HG03280 (cell line): Measurements from ENCODE around the gene IGLON5.

Experiments used
- ATAC-seq: cut with Tn5 transposase; IDR thresholded peaks from one replicate; pipeline ENCODE4 v1.9.1; 2021; ENCODE audit warnings: mild to moderate bottlenecking, moderate library complexity; ENCODE audit not compliant: unreplicated experiment

Gene IGLON5

GRCh38 chr19:51337861-51338562, 26.6 kb downstream of the IGLON5 start:
- no peak for ATAC-seq

GRCh38 chr19:51338563-51339312, 27.3 kb downstream of the IGLON5 start:
- ATAC-seq, result peak; percentile 64

- no peak for ATAC-seq
These were observed 27.9 kb downstream of the IGLON5 start for GRCh38 chr19:51339313-51339686.

GRCh38 chr19:51339687-51340656, 28.5 kb downstream of the IGLON5 start:
- ATAC-seq, result peak; percentile 61

- ATAC-seq, result no peak
These were observed 29.6 kb downstream of the IGLON5 start for GRCh38 chr19:51341066-51341465.

GRCh38 chr19:51341976-51342580, 30.6 kb downstream of the IGLON5 start, which contains the start of gene VSIG10L:
TSS of gene VSIG10L (minus strand) at chr19:51342139. CDS start at chr19:51342124, 15 bp downstream.
- no peak for ATAC-seq

GRCh38 chr19:51342631-51343569, 31.5 kb downstream of the IGLON5 start:
- no peak for ATAC-seq

- ATAC-seq, result no peak
These were observed 33.7 kb downstream of the IGLON5 start for GRCh38 chr19:51345076-51345620.

- ATAC-seq, result no peak
These were observed 35.3 kb downstream of the IGLON5 start for GRCh38 chr19:51346742-51347141.

- ATAC-seq, result no peak
These were observed 35.9 kb downstream of the IGLON5 start for GRCh38 chr19:51347209-51347928.

GRCh38 chr19:51351266-51351990, 40.0 kb downstream of the IGLON5 start:
- ATAC-seq, result no peak

- ATAC-seq, result no peak
These were observed 41.4 kb downstream of the IGLON5 start for GRCh38 chr19:51352783-51353360.

GRCh38 chr19:51354103-51354741, 42.8 kb downstream of the IGLON5 start:
- ATAC-seq, result no peak

- no peak for ATAC-seq
These were observed 43.3 kb downstream of the IGLON5 start for GRCh38 chr19:51354742-51355148.

- ATAC-seq, result no peak
These were observed 44.8 kb downstream of the IGLON5 start for GRCh38 chr19:51356159-51356801.

GRCh38 chr19:51357952-51358351, 46.5 kb downstream of the IGLON5 start:
- ATAC-seq, result no peak

- ATAC-seq, result no peak
These were observed 47.9 kb downstream of the IGLON5 start for GRCh38 chr19:51359294-51359693.
